Epidermal melanocyte (primary cell): ENCODE data around the gene TGM3.
"Not testable (repeated sequence)": the region's sequence is repeated elsewhere in the genome, so short reads cannot be mapped to it uniquely, and the experiment has no call there.

ENCODE experiments used
- DNase-seq: peaks from one replicate; pipeline ENCODE4 v3.0.0; 2011; ENCODE audit warnings: low spot score; ENCODE audit not compliant: insufficient read length

Gene TGM3, protein sequence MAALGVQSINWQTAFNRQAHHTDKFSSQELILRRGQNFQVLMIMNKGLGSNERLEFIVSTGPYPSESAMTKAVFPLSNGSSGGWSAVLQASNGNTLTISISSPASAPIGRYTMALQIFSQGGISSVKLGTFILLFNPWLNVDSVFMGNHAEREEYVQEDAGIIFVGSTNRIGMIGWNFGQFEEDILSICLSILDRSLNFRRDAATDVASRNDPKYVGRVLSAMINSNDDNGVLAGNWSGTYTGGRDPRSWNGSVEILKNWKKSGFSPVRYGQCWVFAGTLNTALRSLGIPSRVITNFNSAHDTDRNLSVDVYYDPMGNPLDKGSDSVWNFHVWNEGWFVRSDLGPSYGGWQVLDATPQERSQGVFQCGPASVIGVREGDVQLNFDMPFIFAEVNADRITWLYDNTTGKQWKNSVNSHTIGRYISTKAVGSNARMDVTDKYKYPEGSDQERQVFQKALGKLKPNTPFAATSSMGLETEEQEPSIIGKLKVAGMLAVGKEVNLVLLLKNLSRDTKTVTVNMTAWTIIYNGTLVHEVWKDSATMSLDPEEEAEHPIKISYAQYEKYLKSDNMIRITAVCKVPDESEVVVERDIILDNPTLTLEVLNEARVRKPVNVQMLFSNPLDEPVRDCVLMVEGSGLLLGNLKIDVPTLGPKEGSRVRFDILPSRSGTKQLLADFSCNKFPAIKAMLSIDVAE

DNA sequence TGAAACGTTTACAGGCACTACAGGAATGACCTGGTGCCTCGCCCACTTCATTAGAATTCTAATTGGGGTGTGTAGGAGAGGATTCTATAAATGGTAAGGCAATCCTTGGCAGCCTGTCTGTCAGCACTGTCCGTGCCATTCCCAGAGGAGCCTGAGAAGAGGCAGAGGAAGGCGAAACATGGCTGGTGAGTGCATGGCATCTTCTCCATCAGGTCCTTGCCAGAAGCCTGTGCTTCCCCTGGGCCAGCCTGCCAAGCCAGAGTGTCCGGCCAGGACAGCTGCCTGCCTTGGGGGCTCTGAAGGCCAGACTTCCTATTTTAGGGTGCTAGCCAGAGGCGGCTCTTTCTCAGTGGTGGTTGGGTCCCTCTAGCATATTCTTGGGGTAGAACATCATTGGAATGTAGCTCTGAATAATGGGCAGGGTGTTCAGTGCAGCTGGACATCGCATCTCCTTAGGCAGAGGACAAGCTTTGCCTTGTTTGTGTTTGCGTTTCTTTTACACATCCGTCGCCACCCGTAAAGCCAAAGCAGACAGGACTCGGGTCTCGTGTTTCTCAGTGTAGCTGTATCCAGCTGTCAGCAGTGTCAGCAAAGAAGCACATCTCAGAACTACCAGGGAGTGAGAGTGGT is at the start of gene TGM3:
TGM3 (plus strand) TSS at position 116 of the 630 bp plus-strand sequence; CDS start at position 179, 63 bp downstream.
- DNase-seq = peak; percentile 77

GRCh38 chr20:2246069-2246491 is 49.7 kb upstream of the TGM3 start:
- no peak for DNase-seq

GRCh38 chr20:2248837-2249236 is 47.0 kb upstream of the TGM3 start:
- no peak for DNase-seq

- DNase-seq = no peak
Measured at GRCh38 chr20:2249935-2250334, 45.9 kb upstream of the TGM3 start.

GRCh38 chr20:2252419-2252997 is 43.3 kb upstream of the TGM3 start:
- DNase-seq = no peak

GRCh38 chr20:2253256-2253655 is 42.5 kb upstream of the TGM3 start:
- no peak for DNase-seq

DNA sequence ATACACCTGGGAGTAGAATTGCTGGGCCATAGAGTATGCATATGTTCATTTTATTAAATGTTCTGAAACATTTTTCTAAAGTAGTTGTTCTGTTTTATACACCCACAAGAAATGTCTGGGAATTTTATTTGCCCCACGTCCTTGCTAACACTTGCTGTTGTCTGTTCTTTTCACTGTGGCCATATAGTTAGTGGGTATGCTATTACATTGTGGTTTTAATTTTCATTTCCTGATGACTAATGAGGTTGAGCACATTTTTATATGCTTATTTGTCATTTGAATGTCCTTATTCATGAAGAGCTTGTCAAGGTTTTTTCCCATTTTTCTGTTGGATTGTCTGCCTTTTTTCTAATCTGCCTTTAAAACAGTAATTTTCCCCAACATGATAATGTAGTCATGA is 41.5 kb upstream of the TGM3 start:
- DNase-seq = no peak

DNA sequence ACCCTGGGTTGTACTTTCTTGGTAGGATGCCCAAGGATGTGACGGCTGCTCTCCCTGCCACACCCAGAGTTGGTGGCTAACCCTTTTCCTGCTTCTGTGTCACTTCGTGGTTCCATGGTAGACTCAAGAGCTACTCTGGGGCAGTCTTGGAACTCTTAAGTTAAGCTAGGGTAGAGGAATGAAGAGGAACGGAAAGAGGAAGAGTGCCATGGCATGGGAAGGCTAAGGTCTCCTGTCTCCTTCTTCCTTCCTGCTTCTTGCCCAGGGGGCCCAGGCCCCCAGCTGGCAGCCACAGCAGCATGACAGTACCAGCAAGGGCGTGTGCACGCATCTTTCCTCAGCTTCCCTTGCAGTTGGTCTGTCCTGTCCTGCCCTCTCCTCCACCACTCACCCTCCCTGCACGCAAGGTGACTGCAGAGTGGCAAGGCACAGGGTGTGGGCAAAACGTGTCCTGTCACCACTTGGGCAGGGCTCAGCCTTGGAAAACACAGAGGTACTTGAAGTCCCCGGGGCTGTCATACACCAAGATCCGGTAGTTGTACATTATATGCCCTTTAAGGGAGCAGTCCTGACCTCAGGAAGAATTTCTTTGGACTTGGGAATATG is 39.8 kb upstream of the TGM3 start:
- no peak for DNase-seq

DNA sequence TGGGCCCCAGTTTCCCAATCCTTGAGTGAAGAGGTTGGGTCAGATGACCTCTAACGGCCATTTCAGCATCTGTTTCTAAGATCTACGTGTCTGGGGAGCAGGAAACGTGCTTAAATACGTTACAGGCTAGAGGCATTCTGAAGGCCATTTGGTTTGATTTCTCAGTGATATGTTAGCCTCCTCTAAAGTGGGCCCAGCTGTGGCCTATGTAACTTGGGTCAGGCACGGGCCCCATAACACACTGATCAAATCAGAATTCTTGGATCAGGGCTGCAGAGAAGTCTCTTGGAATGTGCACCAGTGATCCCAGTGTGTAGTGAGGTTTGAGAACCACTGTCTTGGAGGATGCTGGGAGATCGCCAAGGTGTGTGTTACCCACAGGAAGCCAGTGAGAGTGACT is 36.1 kb upstream of the TGM3 start:
- DNase-seq = no peak

DNA sequence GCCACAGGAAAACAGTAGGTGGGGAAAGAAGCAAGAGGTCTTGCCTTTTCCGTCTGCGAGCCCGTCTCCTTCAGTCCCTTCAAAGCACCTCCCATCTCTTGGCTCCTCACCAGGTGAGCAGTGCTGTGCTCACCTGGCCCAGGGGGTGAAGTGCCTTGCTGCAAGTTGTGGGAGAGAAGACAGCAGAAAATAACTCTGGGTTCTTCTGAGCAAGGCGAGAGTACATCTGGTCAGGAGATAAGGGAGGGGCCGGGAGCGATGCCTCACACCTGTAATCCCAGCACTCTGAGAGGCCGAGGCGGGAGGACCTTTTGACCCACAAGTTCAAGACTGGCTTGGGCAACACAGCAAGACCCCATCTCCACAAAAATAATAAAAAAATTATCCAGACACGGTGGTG is 35.6 kb upstream of the TGM3 start:
- no peak for DNase-seq

GRCh38 chr20:2261046-2261485 is 34.7 kb upstream of the TGM3 start:
- DNase-seq = no peak

DNA sequence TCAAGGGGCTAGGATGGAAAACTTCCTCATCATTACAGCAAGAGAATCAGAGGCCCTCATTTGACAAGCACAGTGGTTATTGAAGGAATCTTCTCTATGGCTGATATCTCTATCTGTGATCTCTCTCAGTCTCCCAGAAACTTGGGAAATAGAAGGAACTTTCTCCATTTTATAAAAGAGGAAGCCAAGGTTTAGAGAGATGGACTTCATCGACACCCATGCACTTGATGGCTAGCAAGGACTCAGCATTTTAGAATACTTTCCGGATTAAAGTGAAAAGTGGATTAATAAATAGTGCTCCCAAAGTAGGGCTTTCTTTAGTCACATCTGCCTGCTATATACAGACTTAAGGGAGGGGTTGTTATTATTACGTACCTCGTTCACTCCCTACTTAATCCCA is 34.2 kb upstream of the TGM3 start:
- DNase-seq = no peak

DNA sequence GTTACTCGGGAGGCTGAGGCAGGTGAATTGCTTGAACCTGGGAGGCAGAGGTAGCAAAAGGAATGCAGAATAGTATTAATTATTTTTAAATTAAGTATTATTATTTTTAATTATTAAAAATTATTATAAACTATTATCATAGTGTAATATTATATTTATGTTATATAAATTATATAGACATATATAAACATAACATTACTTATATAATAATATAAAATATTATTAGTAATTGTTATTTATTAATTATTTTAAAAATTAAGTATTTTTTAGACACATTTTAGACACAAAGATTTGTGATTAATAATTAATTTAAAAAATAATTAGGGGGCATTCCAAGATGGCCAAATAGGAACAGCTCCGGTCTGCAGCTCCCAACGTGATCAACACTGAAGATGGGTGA is 31.7 kb upstream of the TGM3 start:
- DNase-seq = no peak

DNA sequence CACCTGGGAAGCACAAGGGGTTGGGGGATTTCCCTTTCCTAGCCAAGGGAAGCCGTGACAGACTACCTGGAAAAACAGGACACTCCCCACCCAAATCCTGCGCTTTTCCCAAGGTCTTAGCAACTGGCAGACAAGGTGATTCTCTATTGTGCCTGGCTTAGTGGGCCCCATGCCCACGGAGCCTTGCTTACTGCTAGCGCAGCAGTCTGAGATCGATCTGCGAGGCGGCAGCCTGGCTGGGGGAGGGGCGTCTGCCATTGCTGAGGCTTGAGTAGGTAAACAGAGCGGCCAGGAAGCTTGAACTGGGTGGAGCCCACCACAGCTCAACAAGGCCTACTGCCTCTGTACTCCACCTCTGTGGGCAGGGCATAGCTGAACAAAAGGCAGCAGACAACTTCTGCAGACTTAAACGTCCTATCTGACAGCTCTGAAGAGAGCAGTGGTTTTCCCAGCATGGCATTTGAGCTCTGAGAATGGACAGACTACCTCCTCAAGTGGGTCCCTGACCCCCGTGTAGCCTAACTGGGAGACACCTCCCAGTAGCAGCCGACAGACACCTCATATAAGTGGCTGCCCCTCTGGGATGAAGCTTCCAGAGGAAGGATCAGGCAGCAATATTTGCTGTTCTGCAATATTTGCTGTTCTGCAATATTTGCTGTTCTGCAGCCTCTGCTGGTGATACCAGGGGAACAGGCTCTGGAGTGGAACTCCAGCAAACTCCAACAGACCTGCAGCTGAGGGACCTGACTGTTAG is 31.0 kb upstream of the TGM3 start:
- not testable (repeated sequence) for DNase-seq

- DNase-seq = no peak
Measured at GRCh38 chr20:2273634-2274302, 22.0 kb upstream of the TGM3 start.

DNA sequence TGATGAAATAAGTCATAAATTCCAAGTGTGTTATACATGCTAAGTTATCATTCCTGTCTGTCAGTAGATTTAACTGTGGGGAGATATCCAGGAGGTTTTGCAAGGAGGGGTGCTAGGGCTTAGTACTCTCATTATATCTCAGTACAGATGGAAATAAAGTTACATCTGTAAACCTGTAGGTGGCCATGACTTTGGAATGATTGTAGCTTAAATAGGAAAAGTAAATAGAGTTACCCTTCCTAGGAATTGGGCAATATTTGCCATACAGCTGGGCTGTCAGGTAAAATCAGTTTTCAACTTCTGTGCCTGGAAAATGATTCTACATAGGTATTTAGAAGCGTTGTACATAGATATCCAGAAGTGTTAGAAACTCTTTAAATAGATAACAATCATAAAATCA is 19.8 kb upstream of the TGM3 start:
- no peak for DNase-seq

DNA sequence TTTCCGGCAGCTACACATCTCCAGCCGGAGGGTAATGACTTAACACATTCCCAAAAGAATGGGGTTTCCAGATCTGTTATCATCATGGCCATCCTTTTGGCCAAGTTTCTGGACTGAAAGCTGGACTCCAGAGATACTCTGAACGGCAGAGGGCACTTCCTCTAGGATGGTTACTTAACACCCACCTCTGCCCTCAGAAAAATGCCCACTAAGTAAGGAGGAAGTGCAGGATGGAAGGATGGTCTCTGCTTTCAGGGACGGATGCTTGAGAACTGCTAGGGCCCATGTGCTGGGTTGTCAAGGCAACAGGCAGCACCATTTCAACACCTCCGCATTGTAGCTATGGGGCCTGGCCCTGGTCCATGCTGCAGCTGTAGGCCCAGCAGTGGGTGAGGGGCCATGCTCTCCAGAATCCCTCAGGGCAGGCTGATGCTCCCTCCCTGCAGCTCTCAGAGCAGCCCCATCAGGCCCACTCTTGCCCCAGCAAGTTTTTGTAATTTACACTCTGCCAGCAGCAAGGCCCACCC is 16.5 kb upstream of the TGM3 start:
- DNase-seq = no peak

DNA sequence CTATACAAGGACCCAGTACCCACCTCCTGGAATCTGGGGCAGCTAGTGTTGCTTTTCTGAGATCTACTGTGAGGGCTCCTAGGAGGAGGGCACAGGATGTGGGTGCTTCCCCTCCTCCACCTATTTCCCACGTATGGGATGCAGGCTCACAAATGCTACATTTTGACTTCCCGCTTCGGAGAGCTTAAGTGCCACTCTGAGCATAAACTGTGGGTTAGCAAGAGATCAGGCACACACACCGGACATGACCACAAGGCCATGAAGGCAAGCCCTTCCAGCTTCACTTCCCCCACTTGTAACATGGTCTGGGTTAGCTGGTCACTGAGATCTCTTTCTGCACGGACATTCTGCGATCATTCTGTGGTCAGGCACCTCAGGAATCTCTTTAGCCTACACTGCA is 15.7 kb upstream of the TGM3 start:
- no peak for DNase-seq

- no peak for DNase-seq
Measured at GRCh38 chr20:2281563-2281962, 14.2 kb upstream of the TGM3 start.

DNA sequence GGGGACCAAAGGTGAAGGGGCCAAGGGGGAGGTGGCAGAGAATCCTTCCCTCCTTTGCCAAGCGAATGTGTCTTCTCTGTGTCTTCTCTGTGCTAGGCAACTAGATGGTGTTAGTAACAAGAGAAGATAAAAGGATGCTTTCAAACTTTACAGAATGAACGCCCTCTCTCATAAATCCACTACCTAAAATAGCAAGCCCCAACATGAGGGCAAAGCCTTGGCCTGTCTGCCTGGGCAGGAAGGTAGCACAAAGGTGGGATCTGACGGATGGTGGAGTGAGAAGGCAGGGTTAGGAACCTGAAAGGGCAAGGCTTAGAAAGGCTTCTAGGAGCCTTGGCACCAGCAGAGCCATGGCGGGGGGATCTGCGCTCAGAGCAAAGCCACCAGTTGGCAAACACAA is 13.6 kb upstream of the TGM3 start:
- DNase-seq = no peak
